Lung (tissue), 12 donors: Measurements from ENCODE around the gene FSHB. TPM values are rescaled to one million over a fixed set of nuclear protein-coding genes. Genes with fewer than 3 reads are reported as not detected.

Experiments used
- ATAC-seq: fragments of 200-7000 bp; cut with Tn5 transposase; one replicate; pipeline ENCODE4 v1.9.1; 2020; ENCODE audit warnings: moderate number of reproducible peaks; ENCODE audit not compliant: insufficient read depth, low FRiP score
- DNase-seq, 3 donors: peaks; one replicate each; pipeline ENCODE4 v3.0.0-alpha.2; 2013 to 2017
- H3K27ac ChIP-seq, 2 donors: one replicate each; pipeline ENCODE4 v1.5.1; 2013; ENCODE audit warnings: mild to moderate bottlenecking in 2 of 2, moderate library complexity in 2 of 2, control low read depth in 1 of 2, inconsistent platforms in 1 of 2, low read depth in 1 of 2, low read length in 1 of 2
- H3K27me3 ChIP-seq, 3 donors: one replicate each; pipeline ENCODE4 v1.5.1; 2013; ENCODE audit warnings: low read length in 2 of 3; ENCODE audit not compliant: control insufficient read depth in 3 of 3, insufficient read depth in 3 of 3
- H3K36me3 ChIP-seq, 4 donors: one replicate each; pipeline ENCODE4 v1.5.1; 2013; ENCODE audit warnings: low read length in 4 of 4, mild to moderate bottlenecking in 1 of 4, moderate library complexity in 1 of 4; ENCODE audit not compliant: control insufficient read depth in 4 of 4, insufficient read depth in 4 of 4
- H3K4me1 ChIP-seq, 5 donors: one replicate each; pipeline ENCODE4 v1.5.1; 2013; ENCODE audit warnings: low read length in 5 of 5, mild to moderate bottlenecking in 2 of 5, moderate library complexity in 1 of 5; ENCODE audit not compliant: control insufficient read depth in 5 of 5, insufficient read depth in 5 of 5
- H3K4me3 ChIP-seq: one replicate; pipeline ENCODE4 v1.5.1; 2013; ENCODE audit warnings: mild to moderate bottlenecking, control low read depth, moderate library complexity
- H3K9ac ChIP-seq, 2 donors: one replicate each; pipeline ENCODE4 v1.5.1; 2013; ENCODE audit warnings: low read length in 2 of 2, control low read depth in 1 of 2; ENCODE audit not compliant: insufficient read depth in 1 of 2
- H3K9me3 ChIP-seq, 4 donors: one replicate each; pipeline ENCODE4 v1.5.1; 2013; ENCODE audit warnings: low read length in 3 of 4, mild to moderate bottlenecking in 1 of 4, moderate library complexity in 1 of 4; ENCODE audit not compliant: control insufficient read depth in 4 of 4, insufficient read depth in 3 of 4
- WGBS, 2 donors: extraction: QIAGEN DNeasy Blood & Tissue Kit; methylation state at CpG; one replicate each; pipeline ENCODE4 v1.1.7; 2013; 5-methylcytosine and 5-hydroxymethylcytosine counted together
- polyA plus RNA-seq, 2 donors: library from polyadenylated mRNA; stranded (reverse); fragments of 200-250 nt; gene quantifications; one replicate each; pipeline ENCODE4 v1.2.1, GENCODE V29; 2013
- total RNA-seq, 2 donors: library from RNA; depleted of rRNA in 1 of 2; stranded (reverse); fragments of >200 nt in 1 of 2; gene quantifications; one replicate each; pipeline ENCODE4 v1.2.1, GENCODE V29; 2014 to 2021
- TF ChIP-seq, protein P1 (sequence below): IDR thresholded peaks from 2 replicates; pipeline ENCODE4 v1.5.1; 2012; ENCODE audit warnings: mild to moderate bottlenecking; ENCODE audit errors: control extremely low read depth, extremely low read depth
- donor health status: control.
- donor health status: control.
- donor health status: Bipolar disorder and iron deficiency.
- donor health status: healthy.
- donor health status: DM: yes; HTN: yes; CAD: no.

Gene FSHB
- total and polyA plus RNA-seq, 4 donors, result not detected

DNA sequence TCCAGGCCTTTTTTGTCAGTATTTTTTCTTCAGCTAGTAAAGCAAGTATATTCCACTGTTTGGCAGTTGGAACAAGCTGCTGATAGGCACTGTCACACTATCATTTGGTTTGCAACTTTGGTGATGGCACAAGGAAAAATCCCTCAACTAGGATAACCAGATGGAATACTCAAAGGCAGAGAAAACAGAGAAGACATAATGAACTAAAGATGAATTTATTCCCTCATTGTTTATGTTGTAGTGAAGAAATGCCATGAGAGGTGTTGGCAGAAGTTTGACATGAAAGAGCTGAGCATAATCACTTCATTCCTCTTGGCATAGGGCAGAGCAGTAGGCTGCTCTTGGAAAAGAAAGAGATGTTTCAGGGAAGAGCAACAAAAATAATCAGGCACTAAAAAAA lies 39.9 kb downstream of the FSHB start:
- DNase-seq (no peak), ATAC-seq (no peak)
- Histone ChIP-seq H3K27me3 (peaks cover 0 to 2% (median 0%) of the 10 kb centered on the region in 3 donors), H3K4me3 (no peak overlapping the region), H3K27ac (no peak overlapping the region), H3K9me3 (no peaks in the 10 kb centered on the region), H3K9ac (no peak overlapping the region), H3K4me1 (no peaks in the 10 kb centered on the region), H3K36me3 (no peaks in the 10 kb centered on the region)
- TF ChIP-seq, protein P1, sequence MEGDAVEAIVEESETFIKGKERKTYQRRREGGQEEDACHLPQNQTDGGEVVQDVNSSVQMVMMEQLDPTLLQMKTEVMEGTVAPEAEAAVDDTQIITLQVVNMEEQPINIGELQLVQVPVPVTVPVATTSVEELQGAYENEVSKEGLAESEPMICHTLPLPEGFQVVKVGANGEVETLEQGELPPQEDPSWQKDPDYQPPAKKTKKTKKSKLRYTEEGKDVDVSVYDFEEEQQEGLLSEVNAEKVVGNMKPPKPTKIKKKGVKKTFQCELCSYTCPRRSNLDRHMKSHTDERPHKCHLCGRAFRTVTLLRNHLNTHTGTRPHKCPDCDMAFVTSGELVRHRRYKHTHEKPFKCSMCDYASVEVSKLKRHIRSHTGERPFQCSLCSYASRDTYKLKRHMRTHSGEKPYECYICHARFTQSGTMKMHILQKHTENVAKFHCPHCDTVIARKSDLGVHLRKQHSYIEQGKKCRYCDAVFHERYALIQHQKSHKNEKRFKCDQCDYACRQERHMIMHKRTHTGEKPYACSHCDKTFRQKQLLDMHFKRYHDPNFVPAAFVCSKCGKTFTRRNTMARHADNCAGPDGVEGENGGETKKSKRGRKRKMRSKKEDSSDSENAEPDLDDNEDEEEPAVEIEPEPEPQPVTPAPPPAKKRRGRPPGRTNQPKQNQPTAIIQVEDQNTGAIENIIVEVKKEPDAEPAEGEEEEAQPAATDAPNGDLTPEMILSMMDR, result no peak

DNA sequence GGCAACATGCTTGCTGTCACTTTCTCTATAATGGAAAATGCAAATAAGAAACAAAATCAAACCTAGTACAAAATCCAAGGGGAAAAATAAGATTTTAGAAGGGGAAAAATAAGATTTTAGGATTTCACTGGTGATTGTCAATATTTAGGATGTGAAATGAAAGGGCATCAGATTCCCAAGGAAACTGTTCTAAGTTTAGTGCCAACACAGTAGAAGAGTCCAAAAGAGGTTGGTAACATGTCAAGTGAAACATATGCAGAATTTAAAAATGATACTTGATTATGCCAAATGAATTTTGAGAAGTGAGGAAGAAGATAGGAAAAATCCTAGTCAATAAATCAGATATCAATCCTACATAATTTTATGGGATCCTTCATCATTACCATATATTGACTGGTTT lies 46.4 kb downstream of the FSHB start:
- peaks cover 0 to under 1% (median 0%) of the 10 kb centered on the region in 4 donors for H3K9me3 ChIP-seq
- TF ChIP-seq, protein P1, result no peak
- DNase-seq (no peak), ATAC-seq (no peak)
- no peak overlapping the region for H3K4me3 ChIP-seq
- H3K9ac ChIP-seq, result no peak overlapping the region
- H3K27ac ChIP-seq, result no peak overlapping the region
- H3K4me1 ChIP-seq, result no peaks in the 10 kb centered on the region
- H3K27me3 ChIP-seq, result peaks cover 0 to 2% (median 0%) of the 10 kb centered on the region in 3 donors
- H3K36me3 ChIP-seq, result no peaks in the 10 kb centered on the region

DNA sequence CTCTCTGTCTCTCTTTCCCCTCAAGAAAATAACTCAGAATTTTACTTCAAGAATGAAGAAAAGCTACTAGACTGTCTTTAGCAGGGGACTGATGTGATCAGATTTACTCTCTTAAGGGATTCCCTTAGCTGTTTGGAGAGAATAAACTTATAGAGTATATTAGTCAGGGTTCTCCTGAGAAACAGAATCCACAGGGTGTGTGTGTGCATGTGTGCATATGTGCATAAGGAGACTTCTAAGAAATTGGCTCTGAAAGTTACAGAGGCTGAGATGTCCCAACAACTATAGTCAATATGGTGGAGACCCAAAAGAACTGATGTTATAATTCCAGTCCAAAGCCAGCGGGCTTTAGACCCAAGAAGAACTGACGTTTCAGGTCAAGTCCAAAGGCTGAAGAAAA lies 49.0 kb downstream of the FSHB start:
- Histone ChIP-seq H3K27me3 (no peaks in the 10 kb centered on the region), H3K4me1 (no peaks in the 10 kb centered on the region), H3K9ac (no peak overlapping the region), H3K4me3 (no peak overlapping the region), H3K36me3 (no peaks in the 10 kb centered on the region), H3K27ac (no peak overlapping the region), H3K9me3 (peaks cover 0 to 2% (median 0%) of the 10 kb centered on the region in 4 donors)
- ATAC-seq, result no peak
- DNase-seq, result no peak
- TF ChIP-seq, protein P1, result no peak
- WGBS, 2 donors, result 89 to 90% methylated on average over 2 of the region's 2 CpGs

DNA sequence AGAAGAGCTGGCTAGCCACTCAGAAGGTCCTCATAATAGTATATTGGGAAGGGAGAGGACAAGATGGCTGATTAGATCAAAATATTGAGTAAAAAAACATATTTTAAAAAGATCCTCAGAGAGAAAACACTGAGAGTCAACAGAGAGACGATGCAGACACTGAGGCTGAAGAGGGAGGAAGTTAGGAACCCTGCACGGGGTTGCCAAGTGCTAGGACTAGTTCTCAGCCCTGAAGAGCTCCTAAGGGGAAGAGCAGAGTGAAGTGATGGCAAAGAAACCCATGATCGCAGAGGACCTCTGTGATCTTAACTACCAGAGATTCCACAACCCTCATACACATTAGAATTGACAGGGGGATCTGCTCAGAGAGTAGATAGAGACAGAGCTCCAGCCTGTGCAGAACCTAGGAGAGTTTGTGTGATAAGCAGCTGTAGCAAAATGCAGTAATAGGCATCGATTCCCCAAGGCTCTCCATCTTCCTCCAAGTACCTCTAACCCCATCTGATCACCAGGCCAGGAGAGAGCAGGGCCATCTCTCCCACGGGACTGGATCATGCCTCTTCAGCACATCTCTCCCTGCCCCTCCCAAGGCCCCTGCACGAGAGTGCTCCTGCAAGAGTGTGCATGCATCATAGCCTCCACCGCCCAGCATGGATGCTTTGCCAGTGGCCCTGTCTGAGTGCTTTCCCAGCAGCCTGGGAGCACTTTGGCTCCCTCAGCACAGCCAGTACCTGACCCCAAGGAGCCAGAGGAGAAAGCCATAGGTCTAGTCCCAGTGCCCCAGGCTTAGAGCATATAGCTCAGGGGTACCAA lies 50.9 kb downstream of the FSHB start:
- no peaks in the 10 kb centered on the region for H3K27me3 ChIP-seq
- 68 to 69% methylated on average over 7 of the region's 7 CpGs for WGBS, 2 donors
- H3K9ac ChIP-seq, result no peak overlapping the region
- no peak for DNase-seq
- no peaks in the 10 kb centered on the region for H3K4me1 ChIP-seq
- no peaks in the 10 kb centered on the region for H3K36me3 ChIP-seq
- H3K4me3 ChIP-seq, result no peak overlapping the region
- peaks cover 0 to 2% (median 0%) of the 10 kb centered on the region in 4 donors for H3K9me3 ChIP-seq
- no peak overlapping the region for H3K27ac ChIP-seq
- ATAC-seq, result no peak
- TF ChIP-seq, protein P1, result no peak
